IPS-15b (cell line): ENCODE results near the gene ULK4.
"Not testable (repeated sequence)": the region's sequence is repeated elsewhere in the genome, so short reads cannot be mapped to it uniquely, and the experiment has no call there.

ENCODE experiments used
- H3K27me3 ChIP-seq: one replicate; pipeline ENCODE4 v1.6.1; 2013; ENCODE audit warnings: low read length; ENCODE audit not compliant: control insufficient read depth, insufficient read depth
- H3K36me3 ChIP-seq: one replicate; pipeline ENCODE4 v1.6.1; 2013; ENCODE audit warnings: low read length; ENCODE audit not compliant: control insufficient read depth, insufficient read depth
- H3K4me1 ChIP-seq: one replicate; pipeline ENCODE4 v1.6.1; 2013; ENCODE audit warnings: mild to moderate bottlenecking, low read length; ENCODE audit not compliant: control insufficient read depth, insufficient read depth
- H3K4me3 ChIP-seq: one replicate; pipeline ENCODE4 v1.5.1; 2013; ENCODE audit warnings: low read depth, low read length
- H3K9ac ChIP-seq: one replicate; pipeline ENCODE4 v1.6.1; 2013; ENCODE audit warnings: low read depth, mild to moderate bottlenecking, low read length
- H3K9me3 ChIP-seq: one replicate; pipeline ENCODE4 v1.6.1; 2013; ENCODE audit warnings: mild to moderate bottlenecking, low read length; ENCODE audit not compliant: control insufficient read depth, insufficient read depth

ULK4 gene

DNA sequence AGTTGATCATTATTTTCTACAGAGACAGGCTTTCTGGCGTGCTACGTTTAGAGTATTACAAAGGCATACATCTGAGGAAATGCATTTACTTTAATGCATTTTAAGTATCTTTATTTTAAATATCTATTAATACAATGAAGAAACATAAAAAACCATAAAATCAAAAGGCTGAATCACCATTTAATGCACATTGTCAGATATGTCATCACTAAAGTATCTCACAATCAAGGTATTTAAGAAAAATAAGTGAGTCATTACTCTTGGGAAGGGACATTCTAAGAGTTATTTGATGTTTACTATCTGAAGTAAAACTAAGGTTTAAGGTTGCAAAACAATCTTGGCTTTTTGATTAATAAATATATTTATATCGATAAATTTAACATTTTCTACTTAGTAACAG, 660.4 kb downstream of the ULK4 start:
- Histone ChIP-seq H3K27me3 (no peaks in the 10 kb centered on the region), H3K4me3 (no peak overlapping the region), H3K36me3 (no peaks in the 10 kb centered on the region), H3K9ac (no peak overlapping the region), H3K4me1 (no peaks in the 10 kb centered on the region), H3K9me3 (no peaks in the 10 kb centered on the region)

DNA sequence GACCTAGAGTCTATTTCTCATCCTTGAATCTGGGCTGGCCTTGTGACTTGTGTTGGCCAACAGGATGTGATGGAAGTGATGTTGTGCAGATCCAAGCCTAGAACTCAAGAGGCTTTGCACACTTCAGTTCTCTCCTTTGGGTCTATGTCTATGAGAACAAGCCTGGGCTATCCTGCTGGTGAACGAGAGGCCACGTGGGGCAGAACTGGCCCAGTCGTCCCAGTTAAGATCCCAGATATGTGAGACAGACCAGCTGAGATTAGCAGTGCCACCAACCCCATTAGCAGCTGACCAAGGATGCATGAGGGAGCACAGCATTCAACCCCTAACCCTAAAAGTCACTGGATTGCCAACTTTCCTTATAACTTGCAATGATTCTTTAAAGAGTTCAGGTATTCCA, 662.9 kb downstream of the ULK4 start:
- H3K9ac ChIP-seq = no peak overlapping the region
- no peaks in the 10 kb centered on the region for H3K36me3 ChIP-seq
- H3K4me1 ChIP-seq = no peaks in the 10 kb centered on the region
- H3K4me3 ChIP-seq = no peak overlapping the region
- no peaks in the 10 kb centered on the region for H3K9me3 ChIP-seq
- H3K27me3 ChIP-seq = no peaks in the 10 kb centered on the region

DNA sequence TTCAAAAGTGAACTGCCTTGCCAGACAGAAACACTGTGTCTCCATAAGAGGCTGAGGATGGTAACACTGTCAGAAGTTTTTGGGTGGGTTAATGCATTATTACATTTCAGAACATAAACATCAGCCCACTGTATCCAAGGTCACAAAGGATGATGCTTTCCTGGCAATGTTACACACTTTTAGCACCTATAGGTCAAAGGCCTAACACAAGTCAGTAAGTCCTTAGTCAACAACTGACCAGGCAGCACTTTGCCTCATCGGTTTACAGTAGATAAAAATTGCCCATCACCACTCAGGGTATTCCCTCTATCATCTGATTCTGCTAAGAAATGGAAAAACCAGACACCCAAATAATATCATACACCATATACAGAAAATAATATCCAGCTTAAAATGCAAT, 664.2 kb downstream of the ULK4 start:
- Histone ChIP-seq H3K9ac (no peak overlapping the region), H3K9me3 (no peaks in the 10 kb centered on the region), H3K4me3 (no peak overlapping the region), H3K4me1 (no peaks in the 10 kb centered on the region), H3K36me3 (no peaks in the 10 kb centered on the region), H3K27me3 (no peaks in the 10 kb centered on the region)

GRCh38 chr3:41296556-41296955, 665.3 kb downstream of the ULK4 start:
- Histone ChIP-seq H3K36me3 (no peaks in the 10 kb centered on the region), H3K9ac (no peak overlapping the region), H3K27me3 (no peaks in the 10 kb centered on the region), H3K4me1 (no peaks in the 10 kb centered on the region), H3K9me3 (no peaks in the 10 kb centered on the region), H3K4me3 (no peak overlapping the region)

DNA sequence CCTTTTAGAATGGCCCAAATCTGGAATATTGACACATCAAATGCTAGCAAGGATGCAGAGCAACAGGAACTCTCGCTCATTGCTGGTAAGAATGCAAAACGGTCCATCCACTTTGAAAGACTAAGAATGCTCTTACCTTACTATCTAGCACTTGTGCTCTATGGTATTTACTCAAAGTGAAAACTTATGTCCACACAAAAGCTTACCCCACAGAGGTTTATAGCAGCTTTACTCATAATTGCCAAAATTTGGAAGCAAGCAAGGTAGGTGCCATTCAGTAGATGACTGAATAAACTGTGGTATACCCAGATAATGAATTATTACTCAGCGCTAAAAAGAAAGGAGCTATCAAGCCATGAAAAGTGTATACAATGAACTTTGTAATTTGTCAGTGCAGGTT, 666.2 kb downstream of the ULK4 start:
- Histone ChIP-seq H3K4me1 (peaks cover 2% of the 10 kb centered on the region), H3K4me3 (no peak overlapping the region), H3K9me3 (no peaks in the 10 kb centered on the region), H3K36me3 (no peaks in the 10 kb centered on the region), H3K27me3 (no peaks in the 10 kb centered on the region), H3K9ac (no peak overlapping the region)

DNA sequence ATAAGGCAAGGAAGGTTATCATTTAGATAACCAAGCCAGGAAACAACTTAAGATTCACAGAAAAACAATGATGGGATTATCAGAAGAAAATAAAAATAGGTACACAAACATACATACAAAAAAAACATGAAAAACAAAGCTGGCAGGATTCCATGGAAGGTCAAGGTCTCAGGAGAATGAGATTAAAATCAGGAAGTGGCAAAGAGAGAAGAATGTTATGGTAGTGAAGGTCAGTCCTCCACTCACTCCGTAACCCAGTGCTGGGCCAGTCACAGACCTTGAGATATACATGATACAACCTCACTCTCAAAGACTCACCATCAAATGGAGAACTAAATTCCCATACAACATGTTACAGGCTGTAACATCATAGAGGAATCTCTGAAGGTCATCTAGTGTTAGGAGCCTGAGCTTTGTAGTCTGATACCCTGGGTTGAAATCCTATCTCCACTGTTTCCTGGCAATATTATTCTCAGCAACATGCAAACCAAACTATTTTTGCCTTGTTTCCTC, 668.7 kb downstream of the ULK4 start:
- no peak overlapping the region for H3K9ac ChIP-seq
- no peaks in the 10 kb centered on the region for H3K9me3 ChIP-seq
- peaks cover 4% of the 10 kb centered on the region for H3K4me1 ChIP-seq
- H3K27me3 ChIP-seq = no peaks in the 10 kb centered on the region
- H3K4me3 ChIP-seq = no peak overlapping the region
- no peaks in the 10 kb centered on the region for H3K36me3 ChIP-seq

DNA sequence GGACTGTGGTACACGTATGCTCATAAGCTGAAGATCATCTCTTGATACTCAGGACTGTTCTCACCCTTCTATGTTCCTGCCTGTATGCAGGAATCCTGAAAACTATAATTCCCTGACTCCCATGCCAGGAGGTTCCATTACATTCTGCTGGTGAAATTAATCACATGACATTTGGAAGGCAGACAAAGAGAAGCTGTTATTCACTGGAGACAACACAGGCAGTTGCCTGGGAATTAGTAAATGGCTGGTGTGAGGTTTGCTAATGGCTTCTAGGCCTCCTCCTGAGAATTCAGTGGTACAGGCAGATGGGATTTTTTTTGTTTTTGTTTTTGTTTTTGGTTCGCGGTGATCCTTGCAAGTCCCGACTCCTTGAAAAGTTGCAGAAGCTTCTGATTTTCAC, 671.2 kb downstream of the ULK4 start:
- Histone ChIP-seq H3K4me1 (peaks cover 4% of the 10 kb centered on the region), H3K9ac (no peak overlapping the region), H3K4me3 (no peak overlapping the region), H3K36me3 (no peaks in the 10 kb centered on the region), H3K9me3 (no peaks in the 10 kb centered on the region), H3K27me3 (no peaks in the 10 kb centered on the region)

- Histone ChIP-seq H3K27me3 (no peaks in the 10 kb centered on the region), H3K4me3 (no peak overlapping the region), H3K9ac (no peak overlapping the region), H3K36me3 (no peaks in the 10 kb centered on the region), H3K9me3 (no peaks in the 10 kb centered on the region), H3K4me1 (peaks cover 4% of the 10 kb centered on the region)
Measured at GRCh38 chr3:41290306-41290705, 671.6 kb downstream of the ULK4 start.

GRCh38 chr3:41288785-41289184, 673.1 kb downstream of the ULK4 start:
- Histone ChIP-seq H3K9me3 (no peaks in the 10 kb centered on the region), H3K36me3 (no peaks in the 10 kb centered on the region), H3K4me3 (no peak overlapping the region)

DNA sequence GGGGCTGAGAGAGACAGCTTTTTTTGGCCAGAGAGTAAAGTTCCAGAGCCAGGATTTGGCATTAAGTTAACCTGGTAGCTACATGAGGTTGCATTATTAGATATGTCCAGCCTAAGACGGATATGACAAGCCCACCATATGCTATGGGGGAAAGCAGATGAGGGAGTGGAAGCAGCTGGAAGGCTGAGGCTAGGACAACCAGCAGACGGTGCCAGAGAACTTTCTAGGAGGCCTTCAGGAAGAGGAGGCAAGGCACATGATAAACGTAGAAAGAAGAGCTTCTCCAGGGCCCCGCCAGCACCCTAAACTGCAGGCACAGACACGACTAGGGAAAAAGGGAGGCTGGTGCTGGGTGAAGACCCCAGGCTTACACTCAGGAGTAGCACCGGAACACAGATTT, 675.6 kb downstream of the ULK4 start:
- Histone ChIP-seq H3K4me3 (no peak overlapping the region), H3K27me3 (no peaks in the 10 kb centered on the region), H3K9ac (no peak overlapping the region), H3K9me3 (no peaks in the 10 kb centered on the region), H3K4me1 (peaks cover 4% of the 10 kb centered on the region), H3K36me3 (no peaks in the 10 kb centered on the region)

More at GRCh38 chr3:41288785-41289184, 673.1 kb downstream of the ULK4 start:
- Histone ChIP-seq H3K27me3 (no peaks in the 10 kb centered on the region), H3K4me1 (peaks cover 4% of the 10 kb centered on the region), H3K9ac (no peak overlapping the region)

DNA sequence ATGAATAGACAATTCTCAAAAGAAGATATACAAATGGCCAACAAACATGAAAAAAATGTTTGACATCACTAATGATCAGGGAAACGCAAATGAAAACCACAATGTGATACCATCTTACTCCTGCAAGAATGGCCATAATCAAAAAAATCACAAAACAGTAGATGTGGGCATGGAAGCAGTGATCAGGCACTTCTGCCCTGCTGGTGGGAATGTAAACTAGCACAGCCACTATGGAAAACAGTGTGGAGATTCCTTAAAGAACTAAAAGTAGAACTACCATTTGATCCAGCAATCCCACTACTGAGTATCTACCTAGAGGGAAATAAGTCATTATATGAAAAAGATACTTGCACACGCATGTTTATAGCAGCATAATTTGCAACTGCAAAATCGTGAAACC, 677.0 kb downstream of the ULK4 start:
- not testable (repeated sequence) for H3K9me3 ChIP-seq, H3K36me3 ChIP-seq, H3K9ac ChIP-seq, H3K4me3 ChIP-seq, H3K27me3 ChIP-seq, H3K4me1 ChIP-seq

DNA sequence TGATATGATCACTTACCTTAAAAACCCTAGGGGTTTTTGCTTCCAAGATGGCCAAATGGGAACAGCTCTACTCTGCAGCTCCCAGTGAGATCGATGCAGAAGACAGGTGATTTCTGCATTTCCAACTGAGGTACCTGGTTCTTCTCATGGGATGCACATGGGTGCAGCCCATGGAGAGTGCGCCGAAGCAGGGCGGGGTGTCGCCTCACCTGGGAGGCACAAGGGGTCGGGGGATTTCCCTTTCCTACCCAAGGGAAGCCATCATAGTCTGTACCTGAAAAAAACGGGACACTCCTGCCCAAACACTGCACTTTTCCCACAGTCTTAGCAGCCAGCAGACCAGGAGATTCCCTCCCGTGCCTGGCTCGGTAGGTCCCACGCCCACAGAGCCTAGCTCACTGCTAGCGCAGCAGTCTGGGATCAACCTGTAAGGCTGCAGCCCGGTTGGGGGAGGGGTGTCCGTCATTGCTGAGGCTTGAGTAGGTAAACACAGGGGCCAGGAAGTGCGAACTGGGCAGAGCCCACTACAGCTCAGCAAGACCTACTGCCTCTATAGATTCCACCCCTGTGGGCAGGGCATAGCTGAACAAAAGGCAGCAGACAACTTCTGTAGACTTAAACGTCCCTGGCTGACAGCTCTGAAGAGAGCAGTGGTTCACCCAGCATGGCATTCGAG, 684.0 kb downstream of the ULK4 start:
- Histone ChIP-seq H3K36me3 (no peaks in the 10 kb centered on the region), H3K4me3 (peak overlapping the region; percentile 67), H3K27me3 (no peaks in the 10 kb centered on the region), H3K9ac (no peak overlapping the region), H3K4me1 (peaks cover 8% of the 10 kb centered on the region), H3K9me3 (no peaks in the 10 kb centered on the region)
